A673 (cell line): ENCODE measurements around the gene GPS1. TPM values are rescaled to one million over a fixed set of nuclear protein-coding genes. Genes with fewer than 3 reads are reported as not detected.
A peak's percentile ranks its signal among the peaks of the same experiment; 100 is the strongest.

Experiments
- BruUV-seq: library from RNA; stranded (reverse); fragments of 400-500 nt; replicated peaks from 2 replicates; lab custom pipeline; 2021; lab: Mats Ljungman, UMichigan
- CTCF ChIA-PET: fragments of 300-600 bp; sonication (Branson Sonifier 250); formaldehyde crosslinking; loops from one replicate; lab custom pipeline; 2022; ENCODE audit warnings: antibody characterized with exemption; lab: Charles Lee
- POLR2A ChIA-PET: fragments of 300-600 bp; sonication (Branson Sonifier 250); formaldehyde crosslinking; loops from one replicate; lab custom pipeline; 2022; ENCODE audit warnings: antibody characterized with exemption; ENCODE audit not compliant: low non-redundant PET; lab: Charles Lee
- DNase-seq: peaks from one replicate; pipeline ENCODE4 v3.0.0-alpha.2; 2015; ENCODE audit warnings: low spot score
- H3K27ac ChIP-seq: fragments of 200-600 bp; sonication (generic); 2 replicates; pipeline ENCODE4 v1.5.1; 2016; ENCODE audit warnings: mixed run types, low read depth, mild to moderate bottlenecking, mixed read lengths, antibody characterized with exemption, low read length; ENCODE audit not compliant: poor library complexity, severe bottlenecking
- H3K27me3 ChIP-seq: fragments of 200-600 bp; sonication (generic); replicated peaks from 2 replicates; pipeline ENCODE4 v1.6.1; 2017; ENCODE audit warnings: mixed run types, low read depth, mild to moderate bottlenecking, mixed read lengths, antibody characterized with exemption, low read length; ENCODE audit not compliant: insufficient read depth, poor library complexity
- H3K36me3 ChIP-seq: fragments of 200-600 bp; sonication (generic); 2 replicates; pipeline ENCODE4 v1.6.1; 2016; ENCODE audit warnings: mixed run types, mild to moderate bottlenecking, mixed read lengths, antibody characterized with exemption, low read length; ENCODE audit not compliant: insufficient read depth, poor library complexity, severe bottlenecking
- H3K4me1 ChIP-seq: fragments of 200-600 bp; sonication (generic); 2 replicates; pipeline ENCODE4 v1.6.1; 2017; ENCODE audit warnings: mixed run types, mild to moderate bottlenecking, mixed read lengths, antibody characterized with exemption, low read length; ENCODE audit not compliant: insufficient read depth, poor library complexity, severe bottlenecking
- H3K4me3 ChIP-seq: fragments of 200-600 bp; sonication (generic); 2 replicates; pipeline ENCODE4 v1.5.1; 2016; ENCODE audit warnings: low read depth, mixed run types, mild to moderate bottlenecking, mixed read lengths, low read length; ENCODE audit not compliant: poor library complexity, severe bottlenecking
- H3K9me3 ChIP-seq: fragments of 200-600 bp; sonication (generic); 2 replicates; pipeline ENCODE4 v1.6.1; 2016; ENCODE audit warnings: mixed run types, low read depth, mild to moderate bottlenecking, mixed read lengths, antibody characterized with exemption, low read length; ENCODE audit not compliant: poor library complexity, severe bottlenecking
- CTCF ChIP-seq: fragments of 300-800, 200-600 bp; sonication (generic); conservative IDR thresholded peaks from 2 replicates; pipeline ENCODE4 v1.5.1; 2017; ENCODE audit warnings: low read depth, mild to moderate bottlenecking, antibody characterized with exemption, low read length, moderate library complexity, mixed read lengths
- EZH2 ChIP-seq: fragments of 200-600 bp; sonication (generic); IDR thresholded peaks from 2 replicates; pipeline ENCODE4 v1.6.1; 2017; ENCODE audit warnings: borderline replicate concordance, low read depth, mild to moderate bottlenecking, mixed read lengths, antibody characterized with exemption, low read length; ENCODE audit not compliant: poor library complexity, severe bottlenecking
- intact Hi-C: fragments of 100-400 bp; cut with micrococcal nuclease; formaldehyde crosslinking; loops from one replicate; pipeline ENCODE4 v1.10.0; 2022; ENCODE audit not compliant: unreplicated experiment
- total RNA-seq: library from RNA; stranded (reverse); gene quantifications from 2 replicates; pipeline ENCODE4 v1.2.3, GENCODE V29; 2021

Gene GPS1
- total RNA-seq, 1 experiment from 2014 or later: 162 TPM

GRCh38 chr17:82100502-82101298, 49.0 kb downstream of the GPS1 start:
- Histone ChIP-seq H3K27ac (peak overlapping the region; percentile 99), H3K4me3 (no peak overlapping the region), H3K4me1 (peaks cover 23% of the 10 kb centered on the region), H3K9me3 (no peaks in the 10 kb centered on the region), H3K27me3 (no peaks in the 10 kb centered on the region), H3K36me3 (peaks cover 15% of the 10 kb centered on the region)
- TF ChIP-seq EZH2 (no peak), CTCF (no peak)
- no TSS peak for BruUV-seq
- DNase-seq: no peak
- intact Hi-C loops: no loop called here
- ChIA-PET CTCF (no interaction called here), POLR2A (no interaction called here)

- Histone ChIP-seq H3K4me3 (no peak overlapping the region), H3K27ac (peak overlapping the region; percentile 99), H3K27me3 (no peaks in the 10 kb centered on the region), H3K4me1 (peaks cover 23% of the 10 kb centered on the region), H3K36me3 (peaks cover 9% of the 10 kb centered on the region), H3K9me3 (no peaks in the 10 kb centered on the region)
- no peak for DNase-seq
- intact Hi-C loops: no loop called here
- no TSS peak for BruUV-seq
- CTCF ChIA-PET: no interaction called here
- TF ChIP-seq EZH2: no peak
- no peak for TF ChIP-seq CTCF
- POLR2A ChIA-PET: no interaction called here
Measured at GRCh38 chr17:82101301-82101715, 49.6 kb downstream of the GPS1 start.

- DNase-seq: no peak
- peaks cover 2% of the 10 kb centered on the region for H3K36me3 ChIP-seq
- ChIA-PET CTCF (no interaction called here), POLR2A (no interaction called here)
- intact Hi-C loops: no loop called here
- H3K27me3 ChIP-seq: no peaks in the 10 kb centered on the region
- no peak for TF ChIP-seq EZH2
- TF ChIP-seq CTCF: no peak
- H3K4me1 ChIP-seq: peaks cover 29% of the 10 kb centered on the region
- peak overlapping the region; percentile 99 for H3K27ac ChIP-seq
- H3K9me3 ChIP-seq: no peaks in the 10 kb centered on the region
- no TSS peak for BruUV-seq
- no peak overlapping the region for H3K4me3 ChIP-seq
Measured at GRCh38 chr17:82101767-82102679, 50.3 kb downstream of the GPS1 start.
